Gastrocnemius medialis (tissue), 4 donors: ENCODE measurements around the gene ZPBP2.
"Not testable (repeated sequence)": the region's sequence is repeated elsewhere in the genome, so short reads cannot be mapped to it uniquely, and the experiment has no call there.

Experiments used
- POLR2A ChIP-seq, 2 donors: fragments of 450-650 bp; IDR thresholded peaks; one replicate each; pipeline ENCODE4 v1.6.1; 2017; ENCODE audit warnings: antibody characterized with exemption in 2 of 2, mild to moderate bottlenecking in 2 of 2, moderate library complexity in 2 of 2
- TF ChIP-seq, protein P1 (sequence below), 5 experiments: fragments of 450-650 bp in 3 of 5; fragments of 200-600 bp in 2 of 5; sonication (generic) in 2 of 5; IDR thresholded peaks in 4 of 5; conservative IDR thresholded peaks in 1 of 5; 1 replicate in 4 of 5; 2 replicates in 1 of 5; pipeline ENCODE4 v1.5.1; 2016 to 2019; ENCODE audit warnings: antibody characterized with exemption in 5 of 5, mild to moderate bottlenecking in 3 of 5, moderate library complexity in 3 of 5

DNA sequence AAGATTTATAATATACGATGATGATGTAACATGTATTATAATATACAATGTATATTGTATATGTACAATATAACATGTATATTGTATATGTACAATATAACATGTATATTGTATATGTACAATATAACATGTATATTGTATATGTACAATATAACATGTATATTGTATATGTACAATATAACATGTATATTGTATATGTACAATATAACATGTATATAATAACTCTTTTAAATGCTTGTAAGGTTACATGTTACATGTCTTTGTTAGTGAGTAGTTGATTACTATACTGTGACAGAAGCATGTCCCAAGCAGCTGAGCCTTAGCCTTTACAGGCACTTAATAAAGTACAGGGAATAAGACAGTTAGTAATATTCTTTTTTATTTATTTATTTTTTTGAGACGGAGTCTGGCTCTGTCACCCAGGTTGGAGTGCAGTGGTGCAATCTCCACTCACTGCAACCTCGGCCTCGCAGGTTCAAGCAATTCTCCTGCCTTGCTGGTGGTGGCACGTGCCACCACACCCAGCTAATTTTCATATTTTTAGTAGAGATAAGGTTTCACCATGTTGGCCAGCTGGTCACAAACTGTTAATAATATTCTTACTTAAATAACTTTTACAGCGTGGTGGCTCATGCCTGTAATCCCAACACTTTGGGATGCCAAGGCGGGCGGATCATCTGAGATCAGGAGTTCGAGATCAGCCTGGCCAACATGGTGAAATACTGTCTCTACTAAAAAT lies 11.9 kb upstream of the ZPBP2 start:
- TF ChIP-seq, protein P1, sequence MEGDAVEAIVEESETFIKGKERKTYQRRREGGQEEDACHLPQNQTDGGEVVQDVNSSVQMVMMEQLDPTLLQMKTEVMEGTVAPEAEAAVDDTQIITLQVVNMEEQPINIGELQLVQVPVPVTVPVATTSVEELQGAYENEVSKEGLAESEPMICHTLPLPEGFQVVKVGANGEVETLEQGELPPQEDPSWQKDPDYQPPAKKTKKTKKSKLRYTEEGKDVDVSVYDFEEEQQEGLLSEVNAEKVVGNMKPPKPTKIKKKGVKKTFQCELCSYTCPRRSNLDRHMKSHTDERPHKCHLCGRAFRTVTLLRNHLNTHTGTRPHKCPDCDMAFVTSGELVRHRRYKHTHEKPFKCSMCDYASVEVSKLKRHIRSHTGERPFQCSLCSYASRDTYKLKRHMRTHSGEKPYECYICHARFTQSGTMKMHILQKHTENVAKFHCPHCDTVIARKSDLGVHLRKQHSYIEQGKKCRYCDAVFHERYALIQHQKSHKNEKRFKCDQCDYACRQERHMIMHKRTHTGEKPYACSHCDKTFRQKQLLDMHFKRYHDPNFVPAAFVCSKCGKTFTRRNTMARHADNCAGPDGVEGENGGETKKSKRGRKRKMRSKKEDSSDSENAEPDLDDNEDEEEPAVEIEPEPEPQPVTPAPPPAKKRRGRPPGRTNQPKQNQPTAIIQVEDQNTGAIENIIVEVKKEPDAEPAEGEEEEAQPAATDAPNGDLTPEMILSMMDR (IDR thresholded peaks at IDR 0.05 in 4 of 5, conservative IDR thresholded peaks at IDR 0.05 in 1 of 5), result not testable (repeated sequence)
- not testable (repeated sequence) for TF ChIP-seq POLR2A (IDR thresholded peaks at IDR 0.05)
